ENCODE measurements around the gene TOR3A.

DNA sequence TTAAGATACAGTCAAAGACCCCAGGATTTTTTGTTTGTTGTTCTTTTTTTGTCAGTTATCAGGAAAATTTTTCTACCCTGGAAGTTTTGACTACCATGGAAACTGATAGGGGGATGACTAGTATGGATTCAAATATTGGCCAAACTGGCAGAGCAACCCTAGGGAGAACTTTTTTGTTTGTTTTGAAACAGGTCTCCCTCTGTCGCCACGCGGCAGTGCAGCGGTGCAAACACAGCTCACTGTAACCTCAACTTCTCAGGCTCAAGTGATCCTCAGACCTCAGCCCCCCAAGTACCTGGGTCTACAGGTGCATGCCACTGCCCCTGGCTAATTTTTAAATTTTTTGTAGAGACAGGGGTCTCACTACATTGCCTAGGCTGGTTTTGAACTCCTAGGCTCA is 46.6 kb downstream of the TOR3A start:
- TF ChIP-seq POLR2A (IDR thresholded peaks at IDR 0.05; ENCODE audit: extremely low read depth, insufficient read length) (no peak), CTCF (IDR thresholded peaks at IDR 0.05; ENCODE audit: low read depth, low read length) (no peak)
